Uterine smooth muscle cell (primary cell): ENCODE results near the gene NFATC4. TPM values are rescaled to one million over a fixed set of nuclear protein-coding genes. Genes with fewer than 3 reads are reported as not detected.

Experiments
- total RNA-seq: library from RNA; depleted of rRNA; stranded (reverse); fragments of >200 nt; gene quantifications from 2 replicates; pipeline ENCODE4 v1.2.3, GENCODE V29; 2014

Gene NFATC4
- 62.5 and 76.2 TPM in 2 replicates for total RNA-seq

GRCh38 chr14:24367514-24368211 lies at the start of gene NFATC4:
Gene NFATC4, plus strand, starts transcription at chr14:24368184. Its CDS starts 157 bp downstream, at chr14:24368341.

GRCh38 chr14:24334431-24335291 lies 33.3 kb upstream of the NFATC4 start, which contains the start of gene ADCY4:
Gene ADCY4, minus strand, starts transcription at chr14:24335071. Its CDS starts 419 bp downstream, at chr14:24334652.

GRCh38 chr14:24339284-24340151 lies 28.5 kb upstream of the NFATC4 start, which contains the start of gene RIPK3:
Gene RIPK3, minus strand, starts transcription at chr14:24339991. Its CDS starts 165 bp downstream, at chr14:24339826.

GRCh38 chr14:24398653-24399446 lies 30.9 kb downstream of the NFATC4 start, which contains the start of gene NYNRIN:
Gene NYNRIN, plus strand, starts transcription at chr14:24399003. Its CDS starts 244 bp downstream, at chr14:24399247.

Other genes with a start within 250 kb of the NFATC4 start
- gene FITM1, start 237.5 kb upstream of the NFATC4 start, total RNA-seq, result 0.37 TPM in 1 of 2 replicates, not detected in the other
- gene PSME1, start 232.0 kb upstream of the NFATC4 start, total RNA-seq, result 69.7 and 121 TPM in 2 replicates
- 20.0 and 34.6 TPM in 2 replicates for gene EMC9, start 226.6 kb upstream of the NFATC4 start, total RNA-seq
- 111 and 120 TPM in 2 replicates for gene PSME2, start 221.6 kb upstream of the NFATC4 start, total RNA-seq
- 40.7 and 44.7 TPM in 2 replicates for gene RNF31, start 220.7 kb upstream of the NFATC4 start, total RNA-seq
- 68.6 and 80.1 TPM in 2 replicates for gene IRF9, start 206.9 kb upstream of the NFATC4 start, total RNA-seq
- 0.87 and 1.1 TPM in 2 replicates for gene REC8, start 196.1 kb upstream of the NFATC4 start, total RNA-seq
- 47.9 and 71.6 TPM in 2 replicates for gene IPO4, start 179.4 kb upstream of the NFATC4 start, total RNA-seq
- 74.9 and 79.5 TPM in 2 replicates for gene TM9SF1, start 172.7 kb upstream of the NFATC4 start, total RNA-seq
- 0.11 TPM in 1 of 2 replicates, not detected in the other for gene TSSK4, start 162.5 kb upstream of the NFATC4 start, total RNA-seq
- 32.7 and 38.6 TPM in 2 replicates for gene CHMP4A, start 154.7 kb upstream of the NFATC4 start, total RNA-seq
- 18.9 and 23.2 TPM in 2 replicates for gene MDP1, start 152.1 kb upstream of the NFATC4 start, total RNA-seq
- 163 and 222 TPM in 2 replicates for gene NEDD8, start 135.8 kb upstream of the NFATC4 start, total RNA-seq
- 57.1 and 69.0 TPM in 2 replicates for gene GMPR2, start 135.3 kb upstream of the NFATC4 start, total RNA-seq
- gene TINF2, start 125.6 kb upstream of the NFATC4 start, total RNA-seq, result 59.9 and 69.5 TPM in 2 replicates
- gene TGM1, start 105.0 kb upstream of the NFATC4 start, total RNA-seq, result 0.25 and 0.55 TPM in 2 replicates
- gene RABGGTA, start 96.6 kb upstream of the NFATC4 start, total RNA-seq, result 17.9 and 28.6 TPM in 2 replicates
- 13.3 and 19.2 TPM in 2 replicates for gene DHRS1, start 68.4 kb upstream of the NFATC4 start, total RNA-seq
- gene NOP9, start 68.3 kb upstream of the NFATC4 start, total RNA-seq, result 22.6 and 29.0 TPM in 2 replicates
- gene CIDEB, start 60.2 kb upstream of the NFATC4 start, total RNA-seq, result 1.6 and 2.9 TPM in 2 replicates
- 3.7 and 3.8 TPM in 2 replicates for gene LTB4R2, start 58.0 kb upstream of the NFATC4 start, total RNA-seq
- 1.2 and 1.5 TPM in 2 replicates for gene LTB4R, start 56.7 kb upstream of the NFATC4 start, total RNA-seq
- 5.1 and 8.1 TPM in 2 replicates for gene ADCY4, start 33.1 kb upstream of the NFATC4 start, total RNA-seq
- gene RIPK3, start 28.2 kb upstream of the NFATC4 start, total RNA-seq, result 0.50 and 1.00 TPM in 2 replicates
- gene NYNRIN, start 30.8 kb downstream of the NFATC4 start, total RNA-seq, result 9.1 and 13.2 TPM in 2 replicates
- gene CBLN3, start 61.5 kb downstream of the NFATC4 start, total RNA-seq, result 1.5 and 5.5 TPM in 2 replicates
- 60.5 and 61.6 TPM in 2 replicates for gene KHNYN, start 61.8 kb downstream of the NFATC4 start, total RNA-seq
- gene SDR39U1, start 74.6 kb downstream of the NFATC4 start, total RNA-seq, result 11.6 and 12.9 TPM in 2 replicates
- not detected in 2 replicates for gene CMA1, start 140.1 kb downstream of the NFATC4 start, total RNA-seq
- gene CTSG, start 208.1 kb downstream of the NFATC4 start, total RNA-seq, result not detected in 2 replicates
- not detected in 2 replicates for gene GZMH, start 241.5 kb downstream of the NFATC4 start, total RNA-seq